Vagina (tissue), 2 donors: ENCODE measurements around the gene NBPF1.
"Not testable (repeated sequence)": the region's sequence is repeated elsewhere in the genome, so short reads cannot be mapped to it uniquely, and the experiment has no call there.

Experiments
- POLR2AphosphoS5 ChIP-seq, 2 donors: sonication (generic); formaldehyde crosslinking; IDR thresholded peaks; one replicate each; pipeline ENCODE4 v1.9.0; 2017; ENCODE audit warnings: antibody characterized with exemption in 2 of 2, mild to moderate bottlenecking in 2 of 2, low read depth in 1 of 2; ENCODE audit not compliant: insufficient read depth in 1 of 2
- TF ChIP-seq, protein P1 (sequence below), 3 experiments: fragments of 450-650 bp in 2 of 3; fragments of 200-600 bp in 1 of 3; sonication (generic) in 1 of 3; IDR thresholded peaks; one replicate each; pipeline ENCODE4 v1.5.1; 2017 to 2019; ENCODE audit warnings: antibody characterized with exemption in 3 of 3, mild to moderate bottlenecking in 2 of 3, moderate library complexity in 2 of 3

DNA sequence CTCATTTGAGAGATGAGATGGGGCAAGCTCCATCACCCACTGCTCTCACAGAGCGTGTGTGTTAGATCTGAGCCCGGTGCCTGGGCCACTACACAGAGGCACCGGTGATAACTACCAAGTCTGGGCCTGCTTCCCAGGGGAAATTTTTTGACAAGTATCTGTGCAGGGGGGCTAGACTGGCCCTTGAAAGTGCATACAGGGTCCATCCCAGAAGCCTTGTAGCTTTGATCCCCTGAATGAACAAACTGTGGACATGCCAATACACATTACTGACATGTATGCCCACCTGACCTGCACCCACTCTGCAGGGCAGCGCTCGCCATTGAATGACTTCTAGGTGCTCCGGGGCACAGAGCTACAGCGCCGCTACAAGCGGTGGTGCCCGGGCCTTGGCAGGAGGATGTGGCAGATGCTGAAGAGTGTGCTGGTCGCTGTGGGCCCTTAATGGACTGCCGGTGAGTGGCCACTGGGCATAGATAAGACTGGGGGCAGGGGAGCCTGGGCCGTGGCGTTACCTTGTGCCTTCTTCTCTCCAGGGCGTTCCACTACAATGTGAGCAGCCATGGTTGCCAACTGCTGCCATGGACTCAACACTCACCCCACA, 32.8 kb upstream of the NBPF1 start:
- TF ChIP-seq, protein P1, sequence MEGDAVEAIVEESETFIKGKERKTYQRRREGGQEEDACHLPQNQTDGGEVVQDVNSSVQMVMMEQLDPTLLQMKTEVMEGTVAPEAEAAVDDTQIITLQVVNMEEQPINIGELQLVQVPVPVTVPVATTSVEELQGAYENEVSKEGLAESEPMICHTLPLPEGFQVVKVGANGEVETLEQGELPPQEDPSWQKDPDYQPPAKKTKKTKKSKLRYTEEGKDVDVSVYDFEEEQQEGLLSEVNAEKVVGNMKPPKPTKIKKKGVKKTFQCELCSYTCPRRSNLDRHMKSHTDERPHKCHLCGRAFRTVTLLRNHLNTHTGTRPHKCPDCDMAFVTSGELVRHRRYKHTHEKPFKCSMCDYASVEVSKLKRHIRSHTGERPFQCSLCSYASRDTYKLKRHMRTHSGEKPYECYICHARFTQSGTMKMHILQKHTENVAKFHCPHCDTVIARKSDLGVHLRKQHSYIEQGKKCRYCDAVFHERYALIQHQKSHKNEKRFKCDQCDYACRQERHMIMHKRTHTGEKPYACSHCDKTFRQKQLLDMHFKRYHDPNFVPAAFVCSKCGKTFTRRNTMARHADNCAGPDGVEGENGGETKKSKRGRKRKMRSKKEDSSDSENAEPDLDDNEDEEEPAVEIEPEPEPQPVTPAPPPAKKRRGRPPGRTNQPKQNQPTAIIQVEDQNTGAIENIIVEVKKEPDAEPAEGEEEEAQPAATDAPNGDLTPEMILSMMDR (IDR thresholded peaks at IDR 0.05) = not testable (repeated sequence)
- TF ChIP-seq POLR2AphosphoS5 (IDR thresholded peaks at IDR 0.05; ENCODE audit: insufficient read depth in 1 of 2, low read depth in 1 of 2) = not testable (repeated sequence)
